CD4-positive, alpha-beta T cell treated with Interferon alpha-2 for 1 hour (primary cell): ENCODE data around the gene TMEM132E.
A peak's percentile ranks its signal among the peaks of the same experiment; 100 is the strongest.
"Not testable (repeated sequence)": the region's sequence is repeated elsewhere in the genome, so short reads cannot be mapped to it uniquely, and the experiment has no call there.

Experiments used
- DNase-seq, 2 donors: peaks; one replicate each; pipeline ENCODE4 v3.0.0-alpha.2; 2020 to 2022

Gene TMEM132E, protein sequence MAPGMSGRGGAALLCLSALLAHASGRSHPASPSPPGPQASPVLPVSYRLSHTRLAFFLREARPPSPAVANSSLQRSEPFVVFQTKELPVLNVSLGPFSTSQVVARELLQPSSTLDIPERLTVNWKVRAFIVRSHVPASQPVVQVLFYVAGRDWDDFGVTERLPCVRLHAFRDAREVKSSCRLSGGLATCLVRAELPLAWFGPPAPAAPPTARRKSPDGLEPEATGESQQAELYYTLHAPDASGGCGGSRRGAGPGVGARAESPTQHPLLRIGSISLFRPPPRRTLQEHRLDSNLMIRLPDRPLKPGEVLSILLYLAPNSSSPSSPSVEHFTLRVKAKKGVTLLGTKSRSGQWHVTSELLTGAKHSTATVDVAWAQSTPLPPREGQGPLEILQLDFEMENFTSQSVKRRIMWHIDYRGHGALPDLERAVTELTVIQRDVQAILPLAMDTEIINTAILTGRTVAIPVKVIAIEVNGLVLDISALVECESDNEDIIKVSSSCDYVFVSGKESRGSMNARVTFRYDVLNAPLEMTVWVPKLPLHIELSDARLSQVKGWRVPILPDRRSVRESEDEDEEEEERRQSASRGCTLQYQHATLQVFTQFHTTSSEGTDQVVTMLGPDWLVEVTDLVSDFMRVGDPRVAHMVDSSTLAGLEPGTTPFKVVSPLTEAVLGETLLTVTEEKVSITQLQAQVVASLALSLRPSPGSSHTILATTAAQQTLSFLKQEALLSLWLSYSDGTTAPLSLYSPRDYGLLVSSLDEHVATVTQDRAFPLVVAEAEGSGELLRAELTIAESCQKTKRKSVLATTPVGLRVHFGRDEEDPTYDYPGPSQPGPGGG (N-terminal part only)

DNA sequence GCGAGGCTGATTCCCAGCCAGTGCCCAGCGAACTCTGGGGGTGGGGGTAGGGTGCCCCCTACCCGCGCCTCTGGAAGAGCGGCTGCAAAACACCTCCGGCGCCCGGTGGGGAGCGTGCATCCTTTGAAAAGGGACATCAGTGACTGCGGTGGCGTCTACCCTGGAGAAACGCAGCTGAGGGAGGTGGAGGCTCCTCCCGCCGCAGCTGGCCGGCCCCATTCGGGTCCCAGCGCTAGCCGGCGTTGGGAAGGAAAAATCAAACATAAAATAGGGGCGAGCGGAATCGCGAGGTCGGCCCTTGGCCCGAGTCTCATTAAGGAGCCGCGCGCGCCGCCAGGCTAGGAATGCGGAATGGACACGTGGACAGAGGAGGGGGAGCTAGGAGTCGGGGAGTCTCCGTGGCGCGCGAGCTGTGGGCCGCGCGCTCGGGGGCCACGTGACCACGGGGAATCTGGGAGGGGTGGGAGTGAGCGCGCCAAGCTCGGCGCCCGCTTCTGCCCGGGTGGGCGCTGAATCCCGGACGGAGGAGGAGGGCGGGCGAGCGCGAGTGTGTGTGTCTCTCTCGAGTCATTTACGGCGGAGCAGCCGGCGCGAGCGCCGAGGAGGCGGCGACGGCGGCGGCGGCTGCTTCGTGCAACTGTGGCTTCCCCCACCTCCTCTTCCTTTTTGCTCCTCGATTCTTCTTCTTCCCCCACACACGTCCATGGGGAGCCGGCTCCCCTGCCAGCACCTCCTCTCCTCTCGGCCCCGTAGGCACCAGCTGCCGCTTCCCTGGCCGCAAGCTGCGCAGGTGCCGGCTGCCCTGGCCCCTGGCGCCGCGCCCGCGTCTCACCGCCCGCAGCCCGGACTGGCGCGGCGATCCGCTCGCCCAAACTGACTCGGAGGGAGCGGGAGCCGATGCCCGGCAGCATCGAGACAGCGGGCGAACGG is at the start of gene TMEM132E:
Gene TMEM132E, plus strand, starts transcription at position 566 of the 930 bp plus-strand sequence. CDS start 1,495 bp downstream, outside the sequence.
- DNase-seq: no peak

DNA sequence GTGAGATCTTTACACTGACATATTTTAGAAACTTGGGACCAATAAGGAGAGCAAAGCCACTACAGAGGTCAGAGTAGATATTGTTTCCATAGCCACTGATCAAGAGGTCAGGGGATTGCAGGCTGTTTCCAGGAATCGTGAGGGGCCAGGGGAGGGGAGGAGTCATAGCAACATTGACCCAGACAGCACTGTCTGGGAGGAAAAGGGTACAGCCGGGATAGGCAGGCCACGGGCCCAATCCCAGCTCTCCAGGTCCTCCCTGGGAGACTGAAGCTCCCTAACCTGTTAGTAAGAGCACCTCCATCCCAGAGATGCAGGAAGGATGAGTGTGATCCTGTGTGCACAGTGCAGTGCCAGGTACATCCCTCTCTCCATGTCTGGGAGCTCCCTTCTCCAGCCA is 48.5 kb upstream of the TMEM132E start:
- no peak for DNase-seq

DNA sequence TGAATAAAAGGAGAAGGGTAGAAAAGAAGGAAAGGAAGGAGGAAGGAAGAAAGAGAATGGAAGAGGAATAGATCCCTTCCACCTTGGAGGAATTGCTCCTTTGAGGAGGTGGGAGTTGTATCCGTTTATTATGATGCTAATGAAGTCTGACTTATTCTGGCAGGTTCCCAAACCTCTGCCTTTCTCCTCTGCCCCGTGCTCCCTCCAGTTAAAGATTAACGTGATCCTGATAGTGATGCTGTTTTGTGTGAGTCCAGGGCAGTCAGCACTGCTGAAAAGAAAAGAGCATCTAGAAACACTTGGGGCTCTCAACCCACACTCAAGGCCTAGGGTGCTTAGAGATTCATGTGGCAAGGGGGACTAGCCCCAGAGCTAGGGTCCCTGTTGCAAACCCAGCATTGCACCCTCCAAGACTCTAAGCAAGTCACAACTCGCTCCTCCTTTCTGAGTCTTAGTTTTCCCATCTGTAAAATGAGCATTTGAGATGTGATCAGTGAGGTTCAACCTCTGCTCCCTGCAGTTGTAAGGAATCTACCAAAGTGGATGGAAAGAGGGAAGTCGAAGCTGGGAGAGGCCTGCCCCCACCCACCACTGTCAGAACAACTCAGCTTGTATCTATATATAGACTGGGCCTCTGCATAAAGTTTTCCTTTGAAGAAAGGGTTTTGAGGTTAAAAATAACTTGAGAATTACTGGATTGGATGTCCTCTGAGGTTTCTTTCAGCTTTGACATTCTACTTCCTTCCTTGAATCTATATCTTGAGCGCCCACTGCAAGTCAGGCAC is 46.9 kb upstream of the TMEM132E start:
- no peak for DNase-seq

DNA sequence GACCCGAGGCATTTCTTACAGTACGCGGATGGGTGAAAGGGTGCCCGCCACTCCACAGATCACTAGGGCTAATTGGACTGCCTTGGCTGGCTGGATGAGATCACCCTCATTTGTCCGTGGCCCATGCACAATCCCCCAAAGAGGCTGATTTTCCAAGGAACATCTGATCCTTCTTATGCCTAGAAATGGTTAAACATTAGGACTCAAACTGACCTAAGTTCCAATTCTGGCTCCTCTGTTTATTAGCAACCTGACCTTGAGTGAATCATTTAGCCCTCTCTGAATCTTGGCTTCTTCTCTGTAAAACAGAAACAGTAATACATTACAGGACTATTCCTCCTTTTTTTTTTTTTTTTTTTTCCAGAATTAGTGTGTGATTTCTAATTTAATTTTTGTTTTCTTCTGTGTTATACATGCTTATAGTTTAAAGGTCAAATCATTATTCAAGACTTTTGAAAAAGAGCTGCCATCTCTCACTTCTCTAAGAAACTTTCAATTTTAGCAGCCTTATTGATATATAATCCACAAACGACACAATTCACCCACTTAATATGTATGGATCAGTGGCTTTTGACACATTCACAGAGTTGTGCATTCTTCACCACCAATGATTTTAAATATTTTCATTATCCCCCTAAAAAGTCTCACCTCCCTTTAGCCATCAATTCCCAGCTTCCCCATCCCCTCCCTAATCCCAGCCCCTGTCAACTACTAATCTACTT is 45.4 kb upstream of the TMEM132E start:
- no peak for DNase-seq

DNA sequence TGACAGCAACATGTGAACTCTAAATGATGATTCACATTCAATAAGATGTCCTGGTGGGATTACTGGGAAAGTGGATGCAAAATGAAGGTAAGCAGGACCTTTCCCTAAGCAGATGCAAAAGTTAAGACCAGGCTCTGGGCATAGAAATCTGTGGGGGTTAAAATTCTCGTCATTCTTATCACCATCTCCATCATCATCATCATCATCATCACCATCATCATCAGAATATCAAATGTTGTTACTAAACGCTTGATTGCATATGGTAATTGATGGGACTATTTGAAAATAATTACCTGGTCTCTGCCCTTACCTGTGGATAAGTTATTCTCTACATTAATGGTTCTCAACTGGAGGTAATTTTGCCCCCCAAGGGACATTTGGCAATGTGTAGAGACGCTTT is 41.9 kb upstream of the TMEM132E start:
- DNase-seq: no peak

DNA sequence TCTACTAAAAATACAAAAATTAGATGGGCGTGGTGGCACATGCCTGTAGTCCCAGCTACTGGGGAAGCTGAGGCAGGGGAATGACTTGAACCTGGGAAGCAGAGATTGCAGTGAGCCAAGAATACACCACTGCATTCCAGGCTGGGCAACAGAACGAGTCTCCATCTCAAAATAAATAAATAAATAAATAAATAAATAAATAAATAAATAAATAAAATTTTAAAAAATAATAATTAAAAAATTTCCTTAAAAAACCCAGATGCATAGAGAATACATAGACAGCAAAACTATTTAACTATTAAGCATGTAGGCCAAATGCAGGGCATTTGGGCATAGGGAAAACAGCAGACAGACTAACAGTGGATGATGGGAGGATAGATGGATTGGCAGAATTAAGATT is 40.8 kb upstream of the TMEM132E start:
- not testable (repeated sequence) for DNase-seq

DNA sequence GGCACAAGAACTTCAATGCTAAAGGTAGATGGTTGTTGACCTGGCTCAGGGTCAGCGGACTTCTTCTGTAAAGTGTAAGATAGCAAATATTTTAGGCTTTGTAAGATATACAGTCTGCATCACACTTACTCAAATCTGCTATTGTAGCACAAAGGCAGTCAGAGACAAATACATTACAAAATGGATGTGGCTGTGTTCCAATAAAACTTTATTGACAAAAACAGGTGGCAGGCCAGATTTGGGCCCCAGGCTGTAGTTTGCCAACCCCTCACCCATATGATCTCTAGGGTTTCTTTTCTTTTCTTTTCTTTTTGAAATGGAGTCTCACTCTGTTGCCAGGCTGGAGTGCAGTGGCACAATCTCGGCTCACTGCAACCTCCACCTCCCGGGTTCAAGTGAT is 39.5 kb upstream of the TMEM132E start:
- no peak for DNase-seq

DNA sequence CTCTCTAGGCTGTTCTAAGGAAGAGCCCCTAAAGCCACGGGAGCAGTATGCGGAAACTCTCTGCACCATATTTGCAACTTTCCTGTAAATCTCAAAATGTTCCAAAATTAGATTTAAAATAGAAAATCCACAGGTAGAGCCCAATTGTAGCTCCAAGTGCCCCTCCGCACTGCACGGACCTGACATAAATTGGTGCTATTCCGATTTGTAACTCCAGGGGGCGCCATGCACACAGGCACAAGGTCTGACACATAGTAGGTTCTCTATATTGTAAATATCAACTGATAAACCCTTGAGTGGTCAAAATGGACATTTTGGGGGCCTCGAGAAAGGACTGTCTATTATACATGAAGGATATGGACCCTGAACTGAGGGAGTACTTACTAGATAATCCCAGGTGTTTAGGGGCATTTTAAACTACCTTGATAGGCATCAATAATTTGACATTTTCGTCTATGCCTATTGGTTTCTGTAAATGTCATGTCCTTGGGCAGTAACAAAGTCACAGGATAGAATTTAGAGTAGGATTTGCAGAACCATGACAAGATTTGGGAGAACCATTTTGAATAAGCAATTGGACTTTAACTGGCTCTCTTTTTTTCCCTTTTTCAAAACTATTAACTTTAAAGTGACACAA is 36.6 kb upstream of the TMEM132E start:
- peak; percentile 21 to 72 for DNase-seq

DNA sequence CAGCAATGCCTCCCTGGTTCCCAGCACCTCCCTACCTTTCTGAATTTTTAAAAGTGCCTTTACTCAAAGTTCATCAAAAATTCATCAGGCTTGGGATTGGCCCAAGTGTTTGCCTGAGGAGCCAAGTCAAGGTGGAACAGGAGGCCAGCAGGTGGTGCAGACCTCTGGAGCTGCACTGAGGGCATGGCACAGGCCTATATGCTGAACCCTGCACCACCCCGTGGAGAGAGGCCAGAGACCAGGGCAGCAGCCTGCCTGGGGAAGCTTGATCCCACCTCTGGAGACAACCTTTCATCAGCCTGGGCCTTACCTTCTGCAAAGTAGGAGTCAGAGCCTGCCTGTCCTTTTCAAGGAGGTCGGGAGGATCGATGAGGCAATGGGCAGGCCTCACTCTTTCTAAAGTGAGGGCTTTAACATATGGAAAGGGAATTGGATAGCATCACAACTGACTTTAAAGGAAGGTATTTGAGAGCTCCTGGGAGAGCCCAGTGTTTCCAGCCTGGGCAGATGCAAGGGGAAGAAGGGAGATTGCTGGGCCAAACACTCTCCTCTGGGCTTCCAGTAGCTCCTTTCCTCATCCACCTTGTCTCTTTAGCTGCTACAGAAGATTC is 31.8 kb upstream of the TMEM132E start:
- no peak for DNase-seq

DNA sequence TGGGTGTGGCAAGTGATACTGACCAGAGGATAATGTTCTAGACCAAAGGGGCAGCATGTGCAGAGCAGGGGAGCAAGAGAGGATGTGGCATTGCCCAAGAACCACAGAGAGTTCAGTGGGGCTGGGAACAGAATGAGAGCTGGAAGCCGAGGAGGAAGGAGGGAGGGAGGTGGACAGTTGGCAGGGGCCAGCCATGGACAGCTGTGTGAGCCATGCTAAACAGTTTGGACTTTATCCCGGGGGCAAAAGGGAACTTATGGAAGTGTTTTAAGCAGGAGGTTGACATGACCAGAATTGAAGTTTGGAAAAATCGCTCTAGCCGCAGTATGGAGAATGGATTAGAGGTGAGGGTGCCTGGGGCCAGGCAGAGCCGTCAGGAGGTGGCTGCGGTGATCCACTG is 29.4 kb upstream of the TMEM132E start:
- no peak for DNase-seq

DNA sequence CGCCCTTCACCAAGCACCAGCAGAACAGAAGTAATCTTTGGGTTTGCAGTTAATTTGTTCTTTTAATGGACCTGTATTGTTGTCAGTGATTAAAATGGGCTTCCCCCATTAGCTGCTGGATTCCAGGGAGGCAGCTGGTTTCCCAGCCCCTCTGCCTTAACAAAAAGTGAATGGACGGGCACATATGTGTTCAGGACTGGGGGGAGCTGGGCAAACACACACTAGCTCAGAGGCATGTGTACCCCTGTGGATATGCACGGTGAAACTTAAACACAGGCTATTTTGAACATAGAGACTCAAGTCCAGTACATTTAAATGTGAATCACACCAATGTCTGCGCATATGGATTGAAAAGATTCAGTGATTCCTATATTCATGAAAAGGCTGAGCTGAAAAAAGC is 25.5 kb upstream of the TMEM132E start:
- no peak for DNase-seq

DNA sequence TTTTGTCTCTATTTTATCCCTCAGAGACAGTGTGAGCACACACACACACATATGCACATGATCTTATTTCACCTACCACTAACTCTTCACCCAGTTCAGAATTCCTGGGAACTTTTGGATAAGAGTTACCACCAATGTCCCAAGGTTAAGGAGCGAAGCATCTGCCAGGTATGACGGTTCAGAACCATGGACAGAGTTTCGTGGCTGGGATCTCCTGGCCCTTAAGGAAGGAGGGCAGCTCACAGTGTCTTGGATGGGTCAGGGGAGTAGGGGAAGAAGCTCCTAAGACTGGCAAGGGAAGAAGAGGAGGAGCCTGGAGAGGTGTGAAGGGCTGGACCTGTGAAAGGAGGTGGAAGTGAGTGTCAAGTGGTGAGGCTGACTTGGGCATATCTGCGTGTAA is 23.0 kb upstream of the TMEM132E start:
- no peak for DNase-seq

DNA sequence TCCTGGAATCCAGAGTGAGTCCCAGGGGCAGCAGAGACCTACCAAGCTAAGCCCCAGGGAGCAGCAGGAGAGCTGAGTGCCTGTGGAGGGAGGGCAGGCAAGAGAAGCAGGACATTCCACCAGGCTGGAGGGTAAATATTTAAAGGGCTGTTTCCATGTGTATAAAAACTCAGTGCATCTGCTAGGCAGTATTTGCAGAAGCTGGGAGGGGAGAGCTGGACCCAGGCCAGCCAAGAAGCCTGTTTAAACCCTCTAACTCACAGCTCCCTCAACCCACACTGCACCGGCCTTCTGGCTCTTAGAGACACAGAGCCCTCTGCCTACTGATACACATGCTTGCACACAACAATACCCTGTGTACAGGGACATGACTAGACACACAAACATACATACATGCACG is 22.5 kb upstream of the TMEM132E start:
- no peak for DNase-seq

DNA sequence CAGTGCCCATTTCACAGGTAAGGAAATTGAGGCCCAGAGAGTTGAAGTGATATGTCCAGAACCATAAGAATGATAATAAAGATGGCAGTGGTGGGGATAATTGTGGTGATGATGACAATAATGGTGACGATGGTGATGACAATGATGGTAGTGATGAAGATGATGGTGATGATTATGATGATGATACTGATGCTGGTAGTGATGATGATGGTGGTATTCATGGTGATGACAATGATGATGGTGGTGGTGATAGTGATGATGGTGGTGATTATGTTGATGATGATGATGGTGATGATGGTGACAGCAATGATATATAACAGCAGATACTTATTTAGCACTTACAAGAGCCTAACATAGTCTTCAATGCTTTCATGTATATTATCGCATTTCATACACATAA is 18.1 kb upstream of the TMEM132E start:
- no peak for DNase-seq

DNA sequence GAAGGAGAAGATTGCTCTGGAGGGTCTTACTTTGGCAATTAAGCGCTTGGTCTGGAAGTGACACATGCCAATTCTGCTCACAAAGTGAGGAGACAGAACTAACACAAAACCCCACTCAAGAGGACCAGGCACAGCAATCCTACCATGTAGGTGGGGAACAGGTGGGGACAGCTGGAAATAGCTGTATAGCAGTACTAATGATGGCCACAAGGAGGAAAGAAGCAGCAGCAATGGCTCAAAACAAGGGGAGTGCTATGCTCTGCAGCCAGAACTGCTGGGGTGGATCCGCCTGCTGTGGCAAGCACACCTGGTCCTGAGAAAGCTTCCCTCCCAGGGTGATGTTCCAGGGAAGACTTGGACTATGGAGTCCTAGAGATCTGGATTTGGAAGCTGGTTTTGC is 17.0 kb upstream of the TMEM132E start:
- peak in 1 of 2 donors; percentile 14 for DNase-seq

DNA sequence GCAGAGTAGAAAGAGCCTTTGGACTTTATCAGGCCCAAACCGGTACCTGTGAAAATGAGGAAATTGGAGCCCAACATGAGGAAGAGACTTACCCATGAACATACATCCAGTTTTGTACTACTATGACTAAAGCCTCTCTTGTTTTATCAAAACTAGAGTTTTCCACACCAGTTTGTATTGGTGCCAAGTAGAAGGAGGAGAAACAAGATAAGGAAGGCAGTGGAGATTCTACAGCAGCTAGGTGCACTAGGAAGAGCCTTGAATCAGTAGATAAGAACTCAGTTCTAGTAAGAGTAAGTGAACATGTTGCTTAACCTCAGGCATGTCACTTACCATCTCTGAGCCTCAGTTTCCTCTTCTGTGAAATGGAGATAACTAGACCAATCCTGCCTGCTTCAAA is 13.7 kb upstream of the TMEM132E start:
- DNase-seq: no peak

DNA sequence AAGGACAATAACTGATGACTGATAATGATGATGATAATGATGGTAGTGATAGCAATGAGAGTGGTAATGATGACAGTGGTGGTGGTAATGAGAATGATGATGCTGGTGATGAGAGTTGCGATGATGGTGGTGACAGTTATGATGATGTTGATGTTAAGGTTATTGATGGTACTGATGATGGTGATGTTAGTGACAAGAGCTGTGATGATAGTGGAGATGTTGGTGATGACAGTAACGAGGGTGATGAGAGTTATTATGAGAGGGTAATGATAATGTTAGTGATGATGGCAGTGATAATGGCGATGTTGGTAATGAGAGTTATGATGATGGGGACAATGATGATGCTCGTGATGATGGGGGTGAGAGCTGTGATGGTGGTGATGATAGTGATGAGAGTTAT is 13.2 kb upstream of the TMEM132E start:
- DNase-seq: no peak

DNA sequence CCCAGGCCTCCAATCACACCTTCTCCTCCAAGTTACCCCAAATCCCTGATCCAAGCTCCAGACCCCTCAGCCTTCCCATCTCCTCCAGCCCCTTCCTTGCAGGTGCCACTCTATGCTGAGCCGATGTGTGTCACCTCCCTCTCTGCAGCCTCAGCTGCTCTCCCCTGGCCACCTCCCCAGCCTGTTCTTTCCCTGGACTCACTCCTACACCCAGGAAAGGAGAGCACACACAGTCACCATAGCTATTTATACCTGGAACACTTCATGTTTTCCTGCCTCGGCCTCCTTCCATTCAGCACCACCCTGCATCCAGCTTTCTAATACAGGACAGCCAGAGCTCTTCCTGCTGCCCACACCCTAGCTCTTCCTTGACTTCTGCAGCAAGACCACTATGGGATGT is 12.5 kb upstream of the TMEM132E start:
- DNase-seq: no peak

DNA sequence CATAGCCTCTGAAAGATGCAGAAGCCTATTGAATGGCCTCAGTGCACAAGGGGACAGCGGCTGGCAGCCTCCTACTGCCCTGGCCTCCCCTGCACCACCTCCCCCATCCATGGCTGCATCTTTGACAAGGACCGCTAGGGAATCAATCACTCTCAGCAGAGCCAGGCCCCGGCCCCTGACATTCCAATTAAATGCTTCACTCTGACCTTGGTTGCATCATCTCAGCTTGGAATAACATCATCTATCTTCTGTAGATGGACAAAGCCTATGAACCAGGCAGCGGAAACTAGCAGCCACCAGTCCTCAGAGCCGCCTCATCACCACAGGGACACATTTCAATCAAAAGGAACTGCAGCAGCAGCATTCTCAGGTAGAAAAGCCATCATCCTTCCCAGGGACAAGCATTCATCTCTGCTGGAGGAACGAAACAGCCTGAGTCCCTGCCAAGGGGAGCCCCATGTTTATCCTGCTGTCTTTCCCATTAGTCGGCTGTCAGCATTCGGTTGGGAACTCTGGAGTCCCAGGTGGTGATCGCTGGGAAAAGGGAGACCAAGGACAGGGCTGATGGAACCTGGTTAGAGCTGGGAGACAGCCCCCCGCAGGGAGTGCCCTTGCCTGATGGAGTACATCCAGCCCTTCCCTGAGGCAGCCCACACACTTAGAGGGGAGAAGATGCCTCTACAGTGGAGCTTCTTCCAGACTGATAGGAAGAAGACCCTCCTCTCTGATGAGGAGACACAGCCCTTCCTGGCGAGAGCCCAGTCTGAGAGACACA is 11.5 kb upstream of the TMEM132E start:
- no peak for DNase-seq

DNA sequence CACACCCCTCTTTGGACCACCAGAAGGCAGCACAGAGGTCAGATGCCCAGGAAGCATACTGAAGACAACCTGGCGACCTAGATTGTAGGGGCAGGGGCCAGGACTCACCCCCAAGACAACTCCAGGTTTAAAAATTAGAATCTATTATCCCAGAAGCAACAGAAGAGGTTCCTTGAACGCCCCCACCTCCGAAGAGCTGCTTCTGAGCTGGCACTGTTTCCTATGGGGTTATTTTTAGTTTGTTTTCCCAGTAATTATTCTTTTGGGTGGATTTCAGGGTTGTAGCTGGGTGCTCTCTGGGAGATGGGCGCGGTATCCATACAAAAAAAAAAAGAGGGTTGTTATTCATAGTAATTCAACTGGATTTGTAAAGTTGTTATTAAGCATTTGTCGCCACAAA is 10.4 kb upstream of the TMEM132E start:
- no peak for DNase-seq
